CD4-positive, alpha-beta T cell treated with Interferon gamma for 1 hour (primary cell): ENCODE data around the gene CLEC16A.

Experiments used
- DNase-seq: peaks from one replicate; pipeline ENCODE4 v3.0.0-alpha.2; 2020

Gene CLEC16A

DNA sequence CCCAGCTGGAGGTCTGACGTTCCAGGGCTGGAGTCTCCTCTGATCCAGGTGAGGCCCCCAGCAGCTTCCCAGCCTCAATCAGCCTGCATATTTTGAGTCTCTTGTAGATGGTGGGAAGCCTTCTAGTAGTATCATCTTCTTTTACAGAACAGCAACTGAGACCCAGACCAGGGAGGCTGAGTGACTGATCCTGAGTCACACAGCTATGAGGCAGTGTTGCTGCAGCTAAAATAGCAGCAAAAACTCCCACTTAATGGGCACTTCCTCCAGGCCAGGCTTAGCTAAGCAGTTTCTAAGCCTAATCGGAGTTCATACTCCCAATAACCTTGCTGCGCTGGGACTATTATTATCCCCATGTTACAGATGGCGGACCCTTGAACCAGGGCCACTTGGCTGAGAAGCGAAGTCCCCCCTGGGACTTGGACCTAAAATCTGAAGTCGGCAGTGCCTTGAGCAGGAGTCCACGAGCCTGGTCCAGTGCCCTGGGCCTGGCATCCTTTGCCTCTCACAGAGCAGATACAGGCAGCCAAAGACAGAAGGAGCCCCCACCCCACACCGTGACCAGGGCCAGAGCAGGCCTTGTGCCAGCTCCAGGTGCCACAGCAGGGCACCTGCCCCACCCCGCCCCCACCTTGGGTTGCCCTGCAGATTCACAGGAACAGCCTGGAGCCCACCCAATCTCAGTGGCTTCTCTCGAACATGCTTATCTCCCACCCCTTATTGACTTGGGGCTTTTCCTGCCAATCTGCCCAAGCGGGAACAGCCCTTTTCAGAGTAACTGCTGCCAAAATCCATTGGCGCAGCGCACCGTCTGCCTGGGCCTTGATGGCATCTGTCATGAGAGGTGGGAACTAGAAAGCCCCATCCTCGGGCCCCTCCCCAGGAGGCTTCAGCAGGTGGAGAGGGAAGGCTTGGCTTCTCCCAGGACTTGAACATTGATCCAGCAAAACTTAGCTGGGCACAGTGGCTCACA, 246.5 kb downstream of the CLEC16A start:
- DNase-seq = no peak

DNA sequence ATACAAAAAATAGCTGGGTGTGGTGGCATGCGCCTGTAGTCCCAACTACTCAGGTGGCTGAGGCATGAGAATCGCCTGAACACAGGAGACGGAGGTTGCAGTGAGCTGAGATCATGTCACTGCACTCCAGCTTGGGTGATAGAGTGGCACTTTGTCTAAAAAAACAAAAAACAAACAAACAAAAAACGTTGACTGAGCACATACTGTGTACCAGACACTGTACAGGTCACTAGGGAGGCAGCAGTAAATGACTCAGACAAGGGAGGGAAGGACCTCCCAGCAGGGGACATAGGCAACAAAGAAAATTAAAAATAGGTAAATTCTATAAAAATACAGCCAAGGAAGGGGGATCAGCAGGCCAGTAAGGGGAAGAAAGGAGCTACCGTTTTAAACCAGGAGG, 247.3 kb downstream of the CLEC16A start:
- no peak for DNase-seq

DNA sequence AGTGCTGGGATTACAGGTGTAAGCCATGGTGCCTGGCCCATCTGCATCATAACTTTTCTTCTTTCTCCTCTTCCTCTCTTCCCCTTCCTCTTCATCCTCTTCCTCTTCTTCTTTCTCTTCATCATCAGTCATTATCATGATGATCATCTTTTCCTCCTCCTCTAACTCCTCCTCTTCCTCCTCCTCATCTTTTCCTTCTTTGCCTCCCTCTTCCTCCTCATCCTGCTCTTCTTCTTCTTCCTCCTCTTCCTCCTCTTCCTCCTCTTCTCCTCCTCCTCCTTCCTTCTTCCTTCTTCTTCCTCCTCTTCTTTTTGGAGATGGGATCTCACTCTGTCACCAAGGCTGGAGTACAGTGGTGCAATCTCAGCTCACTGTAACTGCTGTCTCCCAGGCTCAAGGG, 249.1 kb downstream of the CLEC16A start:
- no peak for DNase-seq

DNA sequence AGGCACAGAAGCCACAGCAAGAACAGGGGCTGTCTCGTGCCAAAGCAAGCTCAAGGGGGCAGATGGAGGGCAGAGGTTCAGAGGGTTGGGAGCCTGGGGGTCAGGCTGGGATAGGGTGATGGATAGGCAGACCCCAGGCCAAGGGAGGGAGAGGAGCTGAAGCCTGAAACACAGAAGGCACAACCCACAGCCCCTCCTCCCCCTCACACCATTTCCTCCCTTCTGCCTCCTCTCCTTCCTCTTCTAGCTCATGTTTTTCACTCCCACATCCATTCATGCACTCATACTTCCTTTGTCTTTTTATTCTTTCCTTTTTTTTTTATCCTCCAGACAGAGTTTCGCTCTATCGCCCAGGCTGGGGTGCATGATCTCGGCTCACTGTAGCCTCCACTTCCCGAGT, 250.5 kb downstream of the CLEC16A start:
- DNase-seq = no peak

DNA sequence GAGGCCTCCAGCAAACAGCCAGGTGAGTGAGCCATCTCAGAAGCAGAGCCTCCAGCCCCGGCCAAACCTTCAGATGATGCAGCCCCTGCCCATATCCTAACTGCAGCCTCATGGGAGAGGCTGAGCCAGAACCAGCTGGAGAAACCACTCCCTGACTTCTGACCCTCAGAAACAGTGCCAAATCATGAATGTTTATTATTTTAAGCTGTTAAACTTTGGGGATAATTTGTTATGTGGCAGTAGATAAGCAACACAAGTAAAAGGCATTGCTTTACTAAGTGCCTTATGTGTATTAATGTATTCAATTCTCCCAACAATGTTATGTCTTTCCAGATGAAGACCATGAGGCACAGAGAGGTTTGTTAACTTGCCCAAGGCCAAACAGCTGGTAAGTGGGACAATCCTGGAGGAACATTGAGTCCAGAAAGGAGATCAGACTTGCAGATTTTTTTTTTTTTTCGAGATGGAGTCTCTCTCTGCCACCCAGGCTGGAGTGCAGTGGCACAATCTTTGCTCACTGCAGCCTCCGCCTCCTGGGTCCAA, 252.0 kb downstream of the CLEC16A start:
- DNase-seq = no peak

DNA sequence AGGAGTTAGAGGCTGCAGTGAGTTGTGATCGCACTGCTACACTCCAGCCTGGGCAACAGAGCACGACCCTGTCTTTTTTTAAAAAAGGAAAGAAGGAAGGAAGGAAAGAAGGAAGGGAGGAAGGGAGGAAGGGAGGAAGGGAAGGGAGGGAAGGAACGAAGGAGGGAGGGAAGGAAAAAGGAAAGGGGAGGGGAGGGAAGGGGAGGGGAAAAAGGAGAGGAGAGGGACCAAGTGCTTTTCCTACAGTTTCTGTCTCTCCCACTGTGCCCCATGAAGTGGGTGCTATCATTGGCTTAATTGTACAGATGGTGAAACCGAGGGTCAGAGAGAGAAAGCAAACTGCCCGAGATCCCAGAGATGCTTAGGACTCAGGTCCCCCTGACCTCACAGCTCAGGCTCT, 254.0 kb downstream of the CLEC16A start:
- DNase-seq = no peak

DNA sequence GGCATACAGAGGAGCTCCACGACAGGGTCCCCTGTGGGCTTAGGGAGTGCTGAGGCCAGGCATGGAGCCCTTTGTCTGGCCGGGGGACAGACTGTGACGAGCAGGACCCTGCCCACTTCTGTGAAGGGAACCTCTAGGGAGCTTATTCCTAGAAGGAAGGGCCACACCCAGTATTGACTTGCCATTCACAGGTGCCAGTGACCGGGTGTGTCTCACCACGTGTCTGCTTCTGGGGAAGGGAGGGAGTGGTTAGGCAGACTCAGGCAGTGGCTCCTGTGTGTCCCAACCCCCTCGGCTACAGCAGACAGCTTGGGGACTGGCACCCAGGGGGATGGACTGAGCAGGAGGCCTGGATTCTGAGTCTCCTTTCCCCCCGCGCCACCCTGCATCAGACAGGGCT, 254.5 kb downstream of the CLEC16A start:
- DNase-seq = no peak

DNA sequence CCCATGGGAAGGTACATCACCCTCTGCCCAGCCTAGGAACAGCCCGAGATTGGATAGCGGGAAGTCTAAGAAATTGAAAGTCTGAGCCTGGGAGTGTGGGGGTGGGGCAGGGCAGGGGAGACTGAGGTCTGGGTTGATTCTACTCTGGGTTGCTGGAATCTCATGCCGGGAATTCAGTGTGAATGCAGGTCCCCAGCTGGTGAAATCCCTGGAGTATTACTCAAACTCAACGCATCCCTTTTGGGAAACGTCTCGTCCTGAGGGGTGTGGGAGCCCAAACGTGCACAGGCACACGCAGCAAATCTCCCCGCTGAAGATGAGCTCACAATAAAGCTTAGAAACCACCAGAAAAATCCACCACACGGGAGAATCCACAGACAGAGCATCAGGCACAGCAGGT, 256.2 kb downstream of the CLEC16A start:
- no peak for DNase-seq

DNA sequence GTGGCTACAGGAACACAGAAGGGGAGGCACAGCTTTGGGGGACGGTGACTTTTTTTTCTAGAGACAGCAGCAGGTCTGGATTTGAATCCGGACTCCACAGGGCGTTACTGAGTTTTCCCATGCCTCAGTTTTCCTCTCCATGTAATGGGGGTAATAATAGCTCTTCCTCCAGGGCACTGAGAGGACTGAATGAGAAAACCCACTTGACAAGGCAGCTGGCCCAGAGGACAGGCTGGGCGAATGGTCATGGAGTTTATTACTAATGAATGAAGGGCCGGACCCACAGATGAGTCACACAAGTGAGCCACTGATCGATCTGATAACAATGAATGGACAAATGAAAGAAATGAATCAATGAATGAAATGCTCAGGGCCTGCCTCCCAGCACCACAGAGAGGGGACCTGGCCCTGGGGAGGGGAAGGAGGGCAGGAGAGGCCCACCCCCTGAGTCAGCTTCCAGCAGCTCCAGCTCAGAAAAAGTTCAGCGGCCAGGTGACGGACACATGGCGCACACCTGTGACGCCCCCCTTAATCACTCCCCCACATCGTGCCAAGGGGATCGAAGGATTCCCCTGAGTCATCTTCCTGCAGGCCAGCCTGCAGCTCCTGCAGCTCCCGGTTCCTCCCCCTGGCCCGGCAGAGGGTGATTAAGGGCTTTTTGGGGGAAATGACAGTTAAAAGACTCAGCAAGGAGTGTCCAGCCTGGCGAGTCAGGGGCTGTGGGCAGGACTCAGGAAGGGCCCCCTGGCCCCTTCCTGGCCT, 257.3 kb downstream of the CLEC16A start:
- DNase-seq = peak; percentile 48

DNA sequence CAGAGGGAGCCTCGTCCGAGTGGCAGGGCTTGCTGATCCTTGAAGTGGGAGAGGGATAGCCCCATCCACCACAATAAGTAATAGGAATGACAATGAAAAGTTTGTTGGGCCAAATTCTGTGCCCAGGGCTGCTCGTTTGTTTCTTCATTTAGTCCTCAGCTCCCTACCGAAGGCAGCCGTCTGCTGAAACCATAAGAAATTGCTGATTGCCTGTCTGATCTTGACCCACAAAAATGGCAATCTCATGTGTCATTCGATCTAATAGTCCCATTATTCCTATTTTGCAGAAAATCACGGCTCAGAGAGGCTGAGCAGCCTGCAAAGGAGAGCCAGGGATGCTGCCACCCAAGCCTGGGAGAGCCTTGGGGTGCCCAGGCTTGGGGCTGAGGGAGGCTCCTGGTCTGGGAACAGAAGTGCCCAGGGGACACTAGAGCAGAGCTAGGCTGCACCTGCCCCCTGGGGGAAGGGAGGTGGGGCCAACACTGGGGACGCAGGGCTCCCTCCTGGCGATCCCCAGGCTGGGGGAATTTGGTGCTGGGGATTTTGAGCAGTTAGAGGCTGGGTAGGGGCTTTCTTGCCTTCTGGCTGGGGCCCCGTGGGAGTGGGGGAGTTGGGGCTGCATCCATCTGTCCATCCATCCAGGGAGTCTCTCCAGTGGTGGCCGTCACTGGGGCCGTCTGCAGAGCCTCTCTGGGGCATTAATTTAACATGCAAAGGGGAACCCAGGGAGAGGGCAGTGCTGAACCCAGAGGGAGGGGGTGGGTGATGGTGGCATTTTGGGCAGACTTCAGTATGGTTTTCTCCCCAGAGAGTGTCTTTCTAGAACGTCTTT, 258.1 kb downstream of the CLEC16A start:
- no peak for DNase-seq

DNA sequence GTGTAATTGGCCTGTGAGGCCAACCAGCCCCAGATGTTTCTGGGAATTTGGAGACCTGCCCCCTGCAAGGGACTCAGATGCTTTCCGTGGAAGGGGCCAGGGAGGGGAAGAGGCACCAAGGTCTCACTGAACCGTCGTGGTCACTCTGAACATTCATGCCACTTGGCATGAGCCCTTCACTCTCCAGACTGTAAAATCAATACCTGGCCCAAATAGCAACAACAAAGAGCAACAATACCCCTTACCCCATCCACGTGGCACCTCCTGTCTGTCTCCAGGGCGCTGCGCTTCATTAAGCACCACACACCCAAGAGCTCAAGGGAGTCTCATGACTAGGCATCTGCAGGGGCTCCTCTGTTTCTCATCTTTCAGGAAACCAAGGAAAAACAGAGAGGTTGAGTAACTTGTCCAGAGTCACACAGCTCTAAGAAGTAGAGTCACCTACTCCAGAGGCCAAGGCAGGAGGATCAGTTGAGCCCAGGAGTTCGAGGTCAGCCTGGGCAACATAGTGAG, 258.8 kb downstream of the CLEC16A start:
- DNase-seq = no peak

DNA sequence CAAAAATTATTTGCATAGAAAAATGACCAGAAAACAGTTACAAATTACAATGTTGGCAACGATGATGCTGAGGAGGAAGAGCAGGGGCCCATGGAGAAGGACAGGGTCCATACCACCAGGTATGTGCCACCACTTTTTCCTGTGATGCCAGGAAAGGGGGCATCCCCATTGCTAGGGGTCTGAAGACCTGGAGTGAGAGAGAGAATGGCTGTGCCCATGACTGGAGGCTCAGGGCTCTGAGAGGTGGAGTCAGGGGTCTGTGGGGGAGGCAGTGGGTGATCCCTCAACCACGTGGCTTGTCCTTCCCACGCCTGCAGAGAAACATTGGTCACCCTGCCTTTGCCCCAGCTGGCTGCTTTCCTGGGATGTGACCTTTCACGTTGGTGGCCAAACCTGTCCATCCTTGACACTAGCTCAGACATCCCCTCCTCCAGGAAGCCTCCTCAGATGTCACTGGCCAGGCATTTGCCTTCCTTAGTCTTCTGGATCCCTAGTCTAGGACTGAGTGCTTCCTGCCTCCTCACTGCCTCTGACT, 260.2 kb downstream of the CLEC16A start:
- DNase-seq = no peak

DNA sequence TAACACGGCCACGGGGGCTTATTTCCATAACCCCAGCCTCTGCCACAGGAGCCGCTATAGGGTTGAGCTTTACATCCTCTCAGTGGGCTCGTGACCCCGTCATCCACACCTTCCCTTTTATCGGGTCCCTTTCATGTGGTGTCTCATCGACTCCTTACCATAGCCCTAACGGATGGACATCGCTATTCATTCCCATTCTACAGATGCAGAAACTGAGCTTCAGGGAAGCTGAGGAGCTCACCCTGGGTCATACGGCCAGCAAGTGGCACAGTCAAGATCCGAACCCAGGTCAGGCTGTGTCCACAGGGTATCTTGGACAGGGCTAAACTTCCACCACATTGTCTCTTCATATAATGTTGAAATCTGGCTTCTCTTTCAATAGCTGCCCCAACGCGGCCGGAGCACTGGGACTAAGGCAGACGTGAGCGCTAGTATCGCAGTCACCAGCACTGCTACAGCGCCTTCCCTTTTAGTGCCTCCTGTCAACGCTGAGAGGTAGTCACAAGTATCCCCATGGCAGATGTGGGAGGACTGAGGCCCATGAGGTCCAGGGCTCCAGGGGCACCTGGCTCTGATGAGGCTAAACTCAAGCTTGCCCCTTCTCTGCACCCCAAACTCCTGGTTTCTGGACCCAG, 260.8 kb downstream of the CLEC16A start:
- no peak for DNase-seq

DNA sequence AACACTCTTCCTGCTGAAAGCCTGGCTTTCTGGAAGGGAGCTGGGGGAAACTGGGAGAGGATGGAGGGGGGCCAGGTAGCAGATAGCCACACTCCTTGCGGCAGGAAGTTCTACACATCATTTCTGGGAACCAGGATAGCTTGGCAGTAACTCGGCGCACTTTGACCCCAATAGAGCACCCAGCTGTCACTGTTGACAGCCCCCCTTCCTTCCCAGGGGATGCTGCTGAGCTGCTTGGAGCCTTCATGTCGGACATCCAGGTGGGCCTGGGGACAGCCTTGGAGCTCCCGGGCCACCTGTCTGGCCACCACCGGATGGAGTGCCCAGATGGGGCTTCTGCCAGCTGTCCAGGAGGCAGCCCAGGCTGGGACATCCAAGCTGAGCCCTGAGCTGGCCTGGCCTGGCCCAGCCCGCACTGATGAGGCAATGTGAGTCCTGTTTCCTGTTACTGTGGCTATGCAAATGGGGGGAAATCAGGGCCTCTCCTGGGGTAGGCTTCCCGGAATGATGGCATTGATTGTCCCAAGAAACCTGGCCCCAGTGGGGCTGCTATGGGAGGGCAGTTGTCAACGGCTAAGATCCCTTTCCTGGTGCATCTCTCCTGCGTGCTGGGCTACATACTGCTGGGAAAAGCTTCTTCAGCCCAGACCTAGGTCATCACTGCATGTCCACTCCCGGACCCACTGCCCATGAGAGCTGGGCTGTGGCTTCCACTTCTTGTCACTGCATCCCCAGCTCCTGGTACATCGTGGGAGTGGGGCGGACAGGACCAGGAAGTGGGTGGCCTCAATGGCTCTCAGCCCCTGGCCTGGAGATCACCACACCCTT, 261.6 kb downstream of the CLEC16A start:
- DNase-seq = peak; percentile 49

DNA sequence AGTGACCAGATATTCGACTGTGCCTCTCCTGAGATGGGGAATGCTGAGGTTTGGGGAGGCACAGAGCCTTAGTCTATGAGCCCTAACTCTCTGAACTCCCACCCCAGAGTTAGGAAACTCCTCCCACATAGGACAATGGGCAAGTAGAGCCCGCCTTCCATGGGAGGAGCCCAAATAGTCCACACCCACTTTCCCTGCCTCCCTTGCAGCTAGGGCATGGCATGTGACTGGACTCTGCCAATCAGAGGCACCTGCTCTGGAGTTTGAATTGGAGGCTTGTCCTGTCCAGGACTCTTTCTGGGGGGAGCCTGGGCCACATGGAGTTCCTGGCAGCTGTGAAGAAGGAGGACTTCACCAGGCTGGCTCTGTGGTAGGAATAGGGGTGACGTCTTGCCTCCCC, 263.3 kb downstream of the CLEC16A start:
- DNase-seq = no peak

DNA sequence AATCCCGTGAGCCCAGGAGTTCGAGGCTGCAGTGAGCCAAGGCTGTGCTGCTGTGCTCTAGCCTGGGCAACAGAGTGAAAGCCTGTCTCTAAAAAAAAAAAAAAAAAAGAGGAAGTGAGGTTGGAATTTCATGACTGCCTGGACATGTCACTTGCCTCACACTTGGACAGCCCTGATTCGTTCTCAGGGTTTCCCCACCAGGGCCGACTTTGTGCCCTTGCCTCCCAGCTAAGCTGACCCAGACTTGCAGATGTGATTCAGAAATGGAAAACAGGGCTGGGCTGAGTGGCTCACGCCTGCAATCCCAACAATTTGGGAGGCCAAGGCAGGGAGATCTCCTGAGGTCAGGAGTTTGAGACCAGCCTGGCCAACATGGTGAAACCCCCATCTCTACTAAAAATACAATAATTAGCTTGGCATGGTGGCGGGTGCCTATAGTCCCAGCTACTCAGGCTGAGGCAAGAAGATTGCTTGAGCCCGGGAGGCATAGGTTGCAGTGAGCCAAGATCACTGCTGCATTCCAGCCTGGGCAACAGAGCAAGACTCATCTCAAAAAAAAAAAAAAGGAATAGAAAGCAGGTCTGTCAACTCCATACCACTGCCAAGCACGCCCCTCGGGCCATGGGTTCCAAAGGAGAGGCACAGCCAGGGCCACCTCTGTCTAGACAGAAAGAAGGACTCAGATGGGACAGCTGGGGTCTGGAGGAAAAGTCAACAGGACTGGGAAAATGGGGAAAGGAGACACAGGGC, 264.7 kb downstream of the CLEC16A start:
- DNase-seq = peak; percentile 64

DNA sequence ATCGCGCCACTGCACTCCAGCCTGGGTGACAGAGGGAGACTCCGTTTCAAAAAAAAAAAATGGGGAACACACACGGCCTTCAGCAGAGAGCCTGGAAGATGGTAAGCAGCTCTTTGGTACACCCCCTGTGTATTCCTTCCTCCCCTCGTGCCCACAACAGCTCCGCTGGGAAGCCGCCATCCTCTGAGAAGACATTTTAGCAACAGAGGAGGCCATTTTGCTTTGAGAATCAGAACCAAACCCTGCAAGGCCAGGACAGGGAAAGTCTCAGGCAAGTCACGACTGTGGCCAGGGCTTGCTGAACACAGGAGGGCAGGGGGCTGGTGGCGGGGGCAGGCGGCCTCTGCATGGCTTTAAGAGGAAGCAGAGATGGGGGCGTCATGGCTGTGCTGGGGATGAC, 265.9 kb downstream of the CLEC16A start:
- DNase-seq = no peak

DNA sequence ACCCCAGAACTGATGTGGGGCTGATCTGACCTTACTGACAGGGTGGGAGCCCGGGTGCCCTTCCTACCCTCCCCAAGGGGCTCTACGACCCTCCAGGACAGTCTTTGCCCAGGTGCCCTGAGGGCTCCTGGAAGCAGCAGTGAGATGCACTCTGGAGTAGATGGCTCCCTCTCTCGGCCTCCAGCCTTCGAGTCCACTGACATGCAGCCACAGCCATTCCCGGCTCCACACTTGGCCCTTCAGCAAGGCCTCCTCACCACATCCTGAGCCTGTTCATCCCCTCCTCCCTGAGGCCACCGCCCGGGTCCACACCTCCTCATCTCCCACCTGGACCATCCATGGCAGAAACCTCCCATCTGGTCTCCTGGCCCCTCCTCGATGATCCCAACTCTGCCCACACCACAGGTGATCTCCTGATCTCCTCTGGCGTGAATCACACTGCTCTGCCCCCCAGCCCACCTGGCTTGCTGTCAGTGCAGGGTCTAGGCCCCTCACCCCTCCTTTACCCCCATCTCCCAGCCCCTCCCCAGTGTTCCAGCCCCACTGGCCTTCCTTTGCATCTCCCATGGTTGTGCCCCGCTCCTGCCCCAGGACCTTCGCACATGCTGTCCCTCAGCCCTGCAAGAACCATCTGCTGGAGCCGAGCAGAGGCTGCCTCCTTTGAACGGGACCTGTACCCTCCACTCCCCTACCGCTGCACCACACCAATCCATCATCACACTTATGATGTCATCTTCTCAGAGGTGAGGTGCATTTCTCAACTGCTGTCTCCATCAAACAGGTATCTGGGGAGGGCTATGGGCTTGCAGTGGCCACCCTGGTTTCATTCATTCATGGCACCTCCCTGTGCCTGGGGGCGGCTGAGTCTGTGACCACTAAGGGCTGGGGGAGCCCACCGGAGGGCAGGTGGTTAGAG, 267.0 kb downstream of the CLEC16A start:
- no peak for DNase-seq
